HK-2 (cell line): ENCODE data around the gene SUPT3H.
"Not testable (repeated sequence)": the region's sequence is repeated elsewhere in the genome, so short reads cannot be mapped to it uniquely, and the experiment has no call there.

ENCODE experiments used
- DNase-seq: peaks from one replicate; pipeline ENCODE4 v3.0.0-alpha.2; 2018; ENCODE audit not compliant: unreplicated experiment

Gene SUPT3H

GRCh38 chr6:45057711-45058110 is 320.0 kb downstream of the SUPT3H start:
- DNase-seq = no peak

GRCh38 chr6:45054610-45055009 is 323.1 kb downstream of the SUPT3H start:
- DNase-seq = no peak

GRCh38 chr6:45052325-45052724 is 325.4 kb downstream of the SUPT3H start:
- DNase-seq = no peak

GRCh38 chr6:45049188-45049843 is 328.4 kb downstream of the SUPT3H start:
- DNase-seq = no peak

- DNase-seq = no peak
Measured at GRCh38 chr6:45047573-45047972, 330.2 kb downstream of the SUPT3H start.

- DNase-seq = no peak
Measured at GRCh38 chr6:45045253-45045601, 332.5 kb downstream of the SUPT3H start.

GRCh38 chr6:45044510-45045252 is 333.1 kb downstream of the SUPT3H start:
- no peak for DNase-seq

- no peak for DNase-seq
Measured at GRCh38 chr6:45044086-45044485, 333.6 kb downstream of the SUPT3H start.

- DNase-seq = not testable (repeated sequence)
Measured at GRCh38 chr6:45042673-45043072, 335.1 kb downstream of the SUPT3H start.

GRCh38 chr6:45038226-45038625 is 339.5 kb downstream of the SUPT3H start:
- no peak for DNase-seq

GRCh38 chr6:45036103-45036502 is 341.6 kb downstream of the SUPT3H start:
- no peak for DNase-seq

GRCh38 chr6:45032426-45032825 is 345.3 kb downstream of the SUPT3H start:
- no peak for DNase-seq

GRCh38 chr6:45031601-45032000 is 346.1 kb downstream of the SUPT3H start:
- DNase-seq = no peak

- no peak for DNase-seq
Measured at GRCh38 chr6:45027126-45027525, 350.6 kb downstream of the SUPT3H start.

- no peak for DNase-seq
Measured at GRCh38 chr6:45026003-45026516, 351.7 kb downstream of the SUPT3H start.

- DNase-seq = no peak
Measured at GRCh38 chr6:45024610-45025009, 353.1 kb downstream of the SUPT3H start.

- DNase-seq = no peak
Measured at GRCh38 chr6:45021676-45022075, 356.1 kb downstream of the SUPT3H start.

- no peak for DNase-seq
Measured at GRCh38 chr6:45012687-45013086, 365.0 kb downstream of the SUPT3H start.

- no peak for DNase-seq
Measured at GRCh38 chr6:45009576-45009975, 368.2 kb downstream of the SUPT3H start.

- DNase-seq = no peak
Measured at GRCh38 chr6:45006893-45007292, 370.8 kb downstream of the SUPT3H start.

GRCh38 chr6:45003961-45004360 is 373.8 kb downstream of the SUPT3H start:
- no peak for DNase-seq

- DNase-seq = no peak
Measured at GRCh38 chr6:45003387-45003786, 374.3 kb downstream of the SUPT3H start.

- no peak for DNase-seq
Measured at GRCh38 chr6:45002390-45003105, 375.2 kb downstream of the SUPT3H start.
